ENCODE data around the gene ZSCAN1.

DNA sequence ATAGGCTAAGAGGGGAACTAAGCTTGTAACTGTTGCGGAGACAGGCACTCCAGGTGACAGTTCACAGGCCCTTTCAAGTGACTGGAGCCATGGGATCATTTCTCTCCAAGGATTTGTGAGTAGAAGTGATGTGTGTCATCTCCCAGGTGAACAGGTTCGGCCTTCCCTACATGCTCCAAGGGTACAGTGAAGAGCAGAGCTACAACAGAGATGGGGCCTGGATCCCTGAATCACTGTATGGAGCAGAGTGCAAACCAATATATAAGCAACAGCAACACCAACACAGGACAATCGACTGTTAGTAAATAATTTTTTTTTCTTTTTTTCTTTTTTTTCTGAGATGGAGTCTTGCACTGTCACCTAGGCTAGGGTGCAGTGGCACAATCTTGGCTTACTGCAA lies 49.2 kb downstream of the ZSCAN1 start:
- TF ChIP-seq, protein P1, sequence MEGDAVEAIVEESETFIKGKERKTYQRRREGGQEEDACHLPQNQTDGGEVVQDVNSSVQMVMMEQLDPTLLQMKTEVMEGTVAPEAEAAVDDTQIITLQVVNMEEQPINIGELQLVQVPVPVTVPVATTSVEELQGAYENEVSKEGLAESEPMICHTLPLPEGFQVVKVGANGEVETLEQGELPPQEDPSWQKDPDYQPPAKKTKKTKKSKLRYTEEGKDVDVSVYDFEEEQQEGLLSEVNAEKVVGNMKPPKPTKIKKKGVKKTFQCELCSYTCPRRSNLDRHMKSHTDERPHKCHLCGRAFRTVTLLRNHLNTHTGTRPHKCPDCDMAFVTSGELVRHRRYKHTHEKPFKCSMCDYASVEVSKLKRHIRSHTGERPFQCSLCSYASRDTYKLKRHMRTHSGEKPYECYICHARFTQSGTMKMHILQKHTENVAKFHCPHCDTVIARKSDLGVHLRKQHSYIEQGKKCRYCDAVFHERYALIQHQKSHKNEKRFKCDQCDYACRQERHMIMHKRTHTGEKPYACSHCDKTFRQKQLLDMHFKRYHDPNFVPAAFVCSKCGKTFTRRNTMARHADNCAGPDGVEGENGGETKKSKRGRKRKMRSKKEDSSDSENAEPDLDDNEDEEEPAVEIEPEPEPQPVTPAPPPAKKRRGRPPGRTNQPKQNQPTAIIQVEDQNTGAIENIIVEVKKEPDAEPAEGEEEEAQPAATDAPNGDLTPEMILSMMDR (IDR thresholded peaks at IDR 0.05; ENCODE audit: low read length) = no peak
- no peak for TF ChIP-seq EZH2 (IDR thresholded peaks at IDR 0.05; ENCODE audit: borderline replicate concordance, low read length)
